Epithelial cell of proximal tubule (primary cell): ENCODE data around the gene TSPAN4. TPM values are rescaled to one million over a fixed set of nuclear protein-coding genes. Genes with fewer than 3 reads are reported as not detected.

Experiments
- DNase-seq: peaks from one replicate; pipeline ENCODE4 v3.0.0-alpha.2; 2011; ENCODE audit warnings: low read depth
- H3K4me3 ChIP-seq: 2 replicates; pipeline ENCODE4 v1.5.1; 2011; ENCODE audit warnings: low read depth, mild to moderate bottlenecking, low read length
- CTCF ChIP-seq: conservative IDR thresholded peaks from 2 replicates; pipeline ENCODE4 v1.5.1; 2012; ENCODE audit warnings: low read depth, mild to moderate bottlenecking, low read length
- total RNA-seq: library from RNA; depleted of rRNA; stranded (reverse); fragments of >200 nt; gene quantifications from 2 replicates; pipeline ENCODE4 v1.2.3, GENCODE V29; 2015

Gene TSPAN4
- 118 and 188 TPM in 2 replicates for total RNA-seq

GRCh38 chr11:842370-843002, at the start of gene TSPAN4, which contains the start of gene POLR2L:
TSS of gene TSPAN4 (plus strand) at chr11:842852. CDS start at chr11:850305, 7,453 bp downstream.
TSS of gene POLR2L (minus strand) at chr11:842529. CDS start at chr11:842508, 21 bp downstream.
- no peak for DNase-seq
- TF ChIP-seq CTCF = no peak
- H3K4me3 ChIP-seq = peak within 1 kb of the TSS; percentile 98

- no peak for TF ChIP-seq CTCF
- no peak overlapping the region for H3K4me3 ChIP-seq
- no peak for DNase-seq
Observed at GRCh38 chr11:792873-793272, 49.8 kb upstream of the TSPAN4 start.

- DNase-seq = no peak
- no peak overlapping the region for H3K4me3 ChIP-seq
- TF ChIP-seq CTCF = no peak
Observed at GRCh38 chr11:793556-793955, 49.1 kb upstream of the TSPAN4 start.

- DNase-seq = no peak
- no peak for TF ChIP-seq CTCF
- no peak overlapping the region for H3K4me3 ChIP-seq
Observed at GRCh38 chr11:794013-794765, 48.5 kb upstream of the TSPAN4 start.

GRCh38 chr11:794766-795633, 47.7 kb upstream of the TSPAN4 start:
- H3K4me3 ChIP-seq = peak overlapping the region; percentile 63
- TF ChIP-seq CTCF = no peak
- no peak for DNase-seq

GRCh38 chr11:795634-796564, 46.8 kb upstream of the TSPAN4 start:
- TF ChIP-seq CTCF = no peak
- peak overlapping the region; percentile 63 for H3K4me3 ChIP-seq
- no peak for DNase-seq
